Panc1 (cell line): ENCODE results near the gene TET3. TPM values are rescaled to one million over a fixed set of nuclear protein-coding genes. Genes with fewer than 3 reads are reported as not detected.

ENCODE experiments used
- ATAC-seq: fragments of 200-7000 bp; cut with Tn5 transposase; 2 replicates; pipeline ENCODE4 v1.9.1; 2020; ENCODE audit warnings: mild to moderate bottlenecking, moderate library complexity
- BruUV-seq: library from RNA; stranded (reverse); fragments of 400-500 nt; replicated peaks from 2 replicates; lab custom pipeline; 2021; lab: Mats Ljungman, UMichigan
- CTCF ChIA-PET: fragments of 300-600 bp; sonication (Branson Sonifier 250); formaldehyde crosslinking; loops from one replicate; lab custom pipeline; 2022; ENCODE audit warnings: antibody characterized with exemption; lab: Charles Lee
- POLR2A ChIA-PET: fragments of 300-600 bp; sonication (Branson Sonifier 250); formaldehyde crosslinking; loops from one replicate; lab custom pipeline; 2022; ENCODE audit warnings: antibody characterized with exemption; lab: Charles Lee
- DNase-seq: peaks from one replicate; pipeline ENCODE4 v3.0.0-alpha.2; 2010; ENCODE audit warnings: low read depth, low spot score
- H3K27ac ChIP-seq: 2 replicates; pipeline ENCODE4 v1.5.1; 2011; ENCODE audit warnings: mild to moderate bottlenecking, low read length, inconsistent platforms
- H3K27me3 ChIP-seq: fragments of 200-500 bp; sonication (Bioruptor generic); 2 replicates; pipeline ENCODE4 v1.6.0; 2014; ENCODE audit warnings: low read length, inconsistent platforms; ENCODE audit not compliant: control insufficient read depth, insufficient read depth
- H3K36me3 ChIP-seq: fragments of 200-500 bp; sonication (Bioruptor generic); 2 replicates; pipeline ENCODE4 v1.5.1; 2014; ENCODE audit warnings: inconsistent platforms, mild to moderate bottlenecking, low read length, moderate library complexity; ENCODE audit not compliant: control insufficient read depth, insufficient read depth
- H3K4me1 ChIP-seq: 2 replicates; pipeline ENCODE4 v1.5.1; 2011; ENCODE audit warnings: inconsistent platforms, mild to moderate bottlenecking, low read length, moderate library complexity; ENCODE audit not compliant: control insufficient read depth, insufficient read depth
- H3K4me3 ChIP-seq, 2 experiments: 2 replicates each; pipeline ENCODE4 v1.5.1; 2011 to 2012; ENCODE audit warnings: low read depth in 2 of 2, low read length in 2 of 2, mild to moderate bottlenecking in 2 of 2, inconsistent platforms in 1 of 2, moderate library complexity in 1 of 2
- H3K9me3 ChIP-seq: fragments of 200-500 bp; sonication (Bioruptor generic); 2 replicates; pipeline ENCODE4 v1.5.1; 2014; ENCODE audit warnings: low read depth, mild to moderate bottlenecking, inconsistent platforms, low read length, moderate library complexity; ENCODE audit not compliant: control insufficient read depth, insufficient read depth
- CTCF ChIP-seq: fragments of 450-650 bp; IDR thresholded peaks from 2 replicates; pipeline ENCODE4 v1.5.1; 2017; ENCODE audit warnings: mild to moderate bottlenecking
- POLR2AphosphoS5 ChIP-seq: IDR thresholded peaks from 2 replicates; pipeline ENCODE4 v1.6.1; 2012; ENCODE audit warnings: mild to moderate bottlenecking, low read depth, low read length, moderate library complexity
- REST ChIP-seq, 2 experiments: IDR thresholded peaks; 2 replicates each; pipeline ENCODE4 v1.6.1; 2011 to 2012; ENCODE audit warnings: low read depth in 2 of 2, control low read depth in 1 of 2, low read length in 1 of 2, mild to moderate bottlenecking in 1 of 2, moderate library complexity in 1 of 2; ENCODE audit not compliant: insufficient read depth in 1 of 2
- SIN3A ChIP-seq: IDR thresholded peaks from 2 replicates; pipeline ENCODE4 v1.6.1; 2012; ENCODE audit warnings: low read depth, mild to moderate bottlenecking, low read length, moderate library complexity, borderline replicate concordance; ENCODE audit not compliant: insufficient read depth
- TCF7L2 ChIP-seq: IDR thresholded peaks from 2 replicates; pipeline ENCODE4 v1.6.1; 2011; ENCODE audit warnings: mild to moderate bottlenecking, low read depth, low read length, inconsistent platforms
- in situ Hi-C: cut with HindIII; loops from 2 replicates; pipeline ENCODE4 v1.10.0; 2016; ENCODE audit warnings: low sequenced_read_pairs, low pct_unique_long_range_greater_than_20kb
- intact Hi-C: fragments of 100-400 bp; cut with micrococcal nuclease; formaldehyde crosslinking; loops from one replicate; pipeline ENCODE4 v1.10.0; 2022; ENCODE audit not compliant: unreplicated experiment
- total RNA-seq: library from RNA; stranded (reverse); gene quantifications from one replicate; pipeline ENCODE4 v1.2.1, GENCODE V29; 2021; ENCODE audit not compliant: unreplicated experiment

Gene TET3
- total RNA-seq, 1 experiment from 2014 or later, result 13.1 TPM

DNA sequence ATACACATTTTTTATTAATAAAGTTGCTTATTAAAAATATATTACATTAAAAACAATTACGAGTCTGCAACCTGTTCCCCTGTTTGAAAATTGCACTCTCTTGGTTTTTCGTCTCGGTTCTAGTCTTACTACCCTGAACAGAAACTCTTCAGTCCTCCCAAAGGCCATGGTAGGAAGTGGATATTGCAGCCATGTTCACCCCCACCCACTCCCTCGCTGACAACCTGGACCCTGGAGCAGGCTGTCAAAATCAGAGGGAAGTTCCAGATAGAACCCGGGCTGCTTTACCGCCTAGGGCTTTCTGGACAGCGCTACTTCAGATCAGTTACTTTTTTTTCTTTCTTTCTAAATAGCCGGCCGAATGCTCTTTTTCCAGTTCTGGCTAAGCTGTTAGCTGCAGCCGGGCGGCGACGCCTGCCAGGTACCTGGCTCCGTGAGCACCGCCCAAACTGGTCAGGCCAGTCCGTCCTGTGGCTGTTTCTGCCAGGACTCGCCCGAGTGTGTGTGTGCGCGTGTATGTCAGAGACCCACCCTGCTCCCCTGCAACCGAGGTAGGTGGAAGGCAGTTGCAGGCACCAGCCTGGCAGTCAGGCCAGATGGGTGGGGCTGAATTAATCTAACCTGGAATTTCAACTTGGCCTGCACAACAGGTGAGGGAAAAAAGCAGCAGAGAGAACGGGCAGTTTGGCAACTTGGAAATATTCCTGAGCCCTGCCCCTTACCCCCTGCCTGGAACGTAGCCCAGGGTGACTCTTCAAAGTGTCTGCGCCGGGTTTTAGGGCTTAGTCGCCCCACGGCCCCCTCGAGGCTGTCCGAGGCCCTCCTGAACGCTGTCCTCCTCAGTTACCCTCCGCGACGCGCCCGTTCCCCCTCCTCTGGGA is 1.1 kb upstream of the TET3 start:
- in situ Hi-C loops (no loop called here), intact Hi-C loops (no loop called here)
- CTCF ChIA-PET, result interaction anchor here (0.6 kb wide), 1 partner anchor 130 kb away, joined by 4 read pairs; no protein-coding TSS in a partner anchor
- DNase-seq (no peak), ATAC-seq (no peak)
- POLR2A ChIA-PET, result no interaction called here
- Histone ChIP-seq H3K4me1 (peaks cover 61% of the 10 kb centered on the region), H3K4me3 (peak overlapping the region; percentile 49 to 60), H3K27ac (peak overlapping the region; percentile 75), H3K27me3 (no peaks in the 10 kb centered on the region), H3K9me3 (no peaks in the 10 kb centered on the region), H3K36me3 (no peaks in the 10 kb centered on the region; the same call in 1 of the 2 replicates)
- no TSS peak for BruUV-seq
- TF ChIP-seq SIN3A, result no peak
- no peak for TF ChIP-seq REST (IDR thresholded peaks at IDR 0.05; ENCODE audit: insufficient read depth in 1 of 2, low read depth in 2 of 2, low read length in 1 of 2)
- no peak for TF ChIP-seq POLR2AphosphoS5
- TF ChIP-seq TCF7L2, result no peak
- no peak for TF ChIP-seq CTCF

DNA sequence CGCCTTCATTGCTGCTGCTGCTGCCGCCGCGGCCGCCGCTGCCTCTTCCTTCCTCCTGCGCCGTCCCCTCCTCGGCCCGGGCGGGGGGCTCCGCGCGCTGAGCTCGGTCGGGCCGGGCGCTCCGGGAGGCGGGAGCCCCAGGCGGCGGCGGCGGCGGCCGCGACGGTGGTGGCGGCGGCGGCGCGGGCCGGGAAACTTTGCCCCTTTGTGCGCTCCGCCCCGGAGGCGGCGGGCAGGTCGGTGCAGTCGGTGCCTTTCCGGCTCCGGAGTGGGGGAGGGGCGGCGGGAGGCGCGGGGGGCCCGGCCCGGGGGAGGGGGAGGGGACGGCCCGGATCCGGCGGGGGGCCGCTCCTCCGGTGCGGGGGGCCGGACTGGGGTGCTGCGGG is 205 bp downstream of the TET3 start:
- ChIA-PET POLR2A (no interaction called here), CTCF (no interaction called here)
- DNase-seq (no peak), ATAC-seq (no peak; the same call in 1 of the 2 replicates)
- H3K4me3 ChIP-seq, result peak overlapping the region; percentile 49 to 60; a peak in 3 of 4 replicates
- H3K36me3 ChIP-seq, result no peaks in the 10 kb centered on the region; the same call in 1 of the 2 replicates
- H3K27ac ChIP-seq, result no peak overlapping the region
- BruUV-seq, result no TSS peak
- H3K27me3 ChIP-seq, result no peaks in the 10 kb centered on the region
- peaks cover 62% of the 10 kb centered on the region for H3K4me1 ChIP-seq
- H3K9me3 ChIP-seq, result no peaks in the 10 kb centered on the region
- intact Hi-C loops (no loop called here), in situ Hi-C loops (no loop called here)
- TF ChIP-seq SIN3A, result no peak
- TF ChIP-seq POLR2AphosphoS5, result no peak
- TF ChIP-seq CTCF, result no peak
- no peak for TF ChIP-seq TCF7L2
- no peak for TF ChIP-seq REST (IDR thresholded peaks at IDR 0.05; ENCODE audit: insufficient read depth in 1 of 2, low read depth in 2 of 2, low read length in 1 of 2)
